ENCODE measurements around the gene RCBTB2. TPM values are rescaled to one million over a fixed set of nuclear protein-coding genes. Genes with fewer than 3 reads are reported as not detected.

Gene RCBTB2
- total and polyA plus RNA-seq, 9 of the 15 experiments (the other 6 are each of a cell fraction or from before 2014, with no cell fraction given): 0.91 to 3.3 (median 1.5) TPM

- CTCF ChIA-PET (ENCODE audit: low intra/inter-chr PET ratio): no interaction called here
- intact Hi-C loops (cut with micrococcal nuclease): no loop called here
- Histone ChIP-seq H2AFZ (ENCODE audit: low read depth, low read length) (no peak overlapping the region), H3K4me1 (replicated peaks in 1 of 2; ENCODE audit: control insufficient read depth in 2 of 2, insufficient read depth in 2 of 2, low read length in 2 of 2) (peaks cover 0 to 6% of the 10 kb centered on the region in 2 experiments; a peak in 2 of 5 replicates), H3K4me3 (no peak overlapping the region), H3K9me3 (replicated peaks; ENCODE audit: control insufficient read depth, insufficient read depth, low read depth, low read length) (no peaks in the 10 kb centered on the region), H4K20me1 (replicated peaks; ENCODE audit: control insufficient read depth, insufficient read depth, low read length) (no peaks in the 10 kb centered on the region), H3K36me3 (ENCODE audit: control insufficient read depth, insufficient read depth, low read length) (no peaks in the 10 kb centered on the region), H3K27me3 (ENCODE audit: control insufficient read depth in 2 of 2, insufficient read depth in 2 of 2, low read length in 2 of 2) (no peaks in the 10 kb centered on the region), H3K9me1 (ENCODE audit: control insufficient read depth, insufficient read depth, low read length) (no peaks in the 10 kb centered on the region), H3K4me2 (ENCODE audit: insufficient read depth, low read length) (no peak overlapping the region), H3K27ac (ENCODE audit: extremely low read depth, low read depth, low read length) (no peak overlapping the region), H3K79me2 (ENCODE audit: control insufficient read depth, insufficient read depth, low read length) (no peaks in the 10 kb centered on the region), H3K9ac (ENCODE audit: insufficient read depth in 1 of 2, low read depth in 2 of 2, low read length in 2 of 2) (no peak overlapping the region)
- DNase-seq (ENCODE audit: extremely low read depth in 1 of 4, low spot score in 3 of 4): no peak
- no peak for ATAC-seq
- TF ChIP-seq ZBTB34 (CRISPR knock-in tag; IDR thresholded peaks at IDR 0.05): no peak
- in situ Hi-C loops (cut with MboI): no loop called here
- no TSS peak for BruUV-seq (replicated peaks)
- POLR2A ChIA-PET: no interaction called here
- no peak for FAIRE-seq
Measured at GRCh38 chr13:48489666-48490065, 43.2 kb downstream of the RCBTB2 start.

DNA sequence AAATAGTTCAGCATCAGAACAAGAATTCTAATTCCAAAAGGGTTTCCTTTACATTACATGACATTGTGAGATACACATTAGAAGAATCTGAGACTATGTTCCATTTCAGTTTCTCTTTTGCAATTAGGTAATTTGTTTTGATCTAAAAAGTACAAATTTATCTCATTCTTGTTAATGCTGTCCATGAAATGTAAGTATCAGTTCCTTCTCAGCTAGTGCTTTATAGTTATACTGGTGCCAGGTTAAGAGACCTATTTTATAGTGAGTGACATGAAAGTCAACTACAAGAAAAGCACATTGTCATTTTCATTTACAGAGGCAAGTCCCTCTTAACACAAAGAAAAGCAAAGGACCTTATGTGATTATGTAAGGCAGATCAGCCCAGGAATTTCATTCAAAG is 43.9 kb downstream of the RCBTB2 start:
- CTCF ChIA-PET (ENCODE audit: low intra/inter-chr PET ratio): no interaction called here
- Histone ChIP-seq H4K20me1 (replicated peaks; ENCODE audit: control insufficient read depth, insufficient read depth, low read length) (no peaks in the 10 kb centered on the region), H3K9ac (ENCODE audit: insufficient read depth in 1 of 2, low read depth in 2 of 2, low read length in 2 of 2) (no peak overlapping the region), H2AFZ (ENCODE audit: low read depth, low read length) (no peak overlapping the region), H3K9me1 (ENCODE audit: control insufficient read depth, insufficient read depth, low read length) (no peaks in the 10 kb centered on the region), H3K27me3 (ENCODE audit: control insufficient read depth in 2 of 2, insufficient read depth in 2 of 2, low read length in 2 of 2) (no peaks in the 10 kb centered on the region), H3K36me3 (ENCODE audit: control insufficient read depth, insufficient read depth, low read length) (no peaks in the 10 kb centered on the region), H3K4me3 (no peak overlapping the region), H3K79me2 (ENCODE audit: control insufficient read depth, insufficient read depth, low read length) (no peaks in the 10 kb centered on the region), H3K27ac (ENCODE audit: extremely low read depth, low read depth, low read length) (no peak overlapping the region), H3K9me3 (replicated peaks; ENCODE audit: control insufficient read depth, insufficient read depth, low read depth, low read length) (no peaks in the 10 kb centered on the region), H3K4me2 (ENCODE audit: insufficient read depth, low read length) (no peak overlapping the region), H3K4me1 (replicated peaks in 1 of 2; ENCODE audit: control insufficient read depth in 2 of 2, insufficient read depth in 2 of 2, low read length in 2 of 2) (peaks cover 0 to 6% of the 10 kb centered on the region in 2 experiments; a peak in 2 of 5 replicates)
- in situ Hi-C loops (cut with MboI) (no loop called here), intact Hi-C loops (cut with micrococcal nuclease) (no loop called here)
- POLR2A ChIA-PET: no interaction called here
- no peak for ATAC-seq
- FAIRE-seq: no peak
- no peak for DNase-seq (ENCODE audit: extremely low read depth in 1 of 4, low spot score in 3 of 4)
- BruUV-seq (replicated peaks): no TSS peak
- no peak for TF ChIP-seq POLR2B (IDR thresholded peaks at IDR 0.05; ENCODE audit: low read depth, partially characterized antibody)
- TF ChIP-seq ZSCAN29 (IDR thresholded peaks at IDR 0.05): no peak
- TF ChIP-seq MCM3 (IDR thresholded peaks at IDR 0.05): no peak
- no peak for TF ChIP-seq ZNF785 (CRISPR knock-in tag; IDR thresholded peaks at IDR 0.05)
- TF ChIP-seq ZNF778 (CRISPR knock-in tag; IDR thresholded peaks at IDR 0.05): no peak
- TF ChIP-seq NR2C1 (IDR thresholded peaks at IDR 0.05): no peak
- no peak for TF ChIP-seq NR2C1 (tag; IDR thresholded peaks at IDR 0.05)
- no peak for TF ChIP-seq ZC3H4 (CRISPR knock-in tag; IDR thresholded peaks at IDR 0.05; ENCODE audit: borderline replicate concordance)
- TF ChIP-seq KHSRP (IDR thresholded peaks at IDR 0.05): no peak
- TF ChIP-seq MED1 (CRISPR knock-in tag; IDR thresholded peaks at IDR 0.05; ENCODE audit: borderline replicate concordance): no peak
- no peak for TF ChIP-seq ZNF174 (CRISPR knock-in tag; IDR thresholded peaks at IDR 0.05)
- no peak for TF ChIP-seq PTRF (tag; IDR thresholded peaks at IDR 0.05)
- no peak for TF ChIP-seq ZNF354B (CRISPR knock-in tag; IDR thresholded peaks at IDR 0.05)
- TF ChIP-seq, protein P1, sequence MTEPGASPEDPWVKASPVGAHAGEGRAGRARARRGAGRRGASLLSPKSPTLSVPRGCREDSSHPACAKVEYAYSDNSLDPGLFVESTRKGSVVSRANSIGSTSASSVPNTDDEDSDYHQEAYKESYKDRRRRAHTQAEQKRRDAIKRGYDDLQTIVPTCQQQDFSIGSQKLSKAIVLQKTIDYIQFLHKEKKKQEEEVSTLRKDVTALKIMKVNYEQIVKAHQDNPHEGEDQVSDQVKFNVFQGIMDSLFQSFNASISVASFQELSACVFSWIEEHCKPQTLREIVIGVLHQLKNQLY (CRISPR knock-in tag; conservative IDR thresholded peaks at IDR 0.05): no peak
- no peak for TF ChIP-seq CREB3 (tag; conservative IDR thresholded peaks at IDR 0.05; ENCODE audit: low read depth)
- TF ChIP-seq MAFK (IDR thresholded peaks at IDR 0.05; ENCODE audit: low read length): no peak
